ENCODE data around the gene FASLG.

Gene FASLG

GRCh38 chr1:172647110-172647564, 11.8 kb upstream of the FASLG start:
- DNase-seq (ENCODE audit: low read depth): no peak

- no peak for DNase-seq (ENCODE audit: low read depth)
These were observed 10.9 kb upstream of the FASLG start for GRCh38 chr1:172647987-172648386.

- no peak for DNase-seq (ENCODE audit: low read depth)
These were observed 8.3 kb upstream of the FASLG start for GRCh38 chr1:172650474-172651193.

GRCh38 chr1:172653015-172653709, 5.7 kb upstream of the FASLG start:
- DNase-seq (ENCODE audit: low read depth): no peak

- peak; percentile 71 for DNase-seq (ENCODE audit: low read depth)
These were observed 4.4 kb upstream of the FASLG start for GRCh38 chr1:172654535-172654934.

GRCh38 chr1:172656576-172656975, 2.3 kb upstream of the FASLG start:
- DNase-seq (ENCODE audit: low read depth): no peak

- DNase-seq (ENCODE audit: low read depth): no peak
These were observed 1.3 kb upstream of the FASLG start for GRCh38 chr1:172657586-172657985.

- DNase-seq (ENCODE audit: low read depth): no peak
These were observed 2.2 kb downstream of the FASLG start for GRCh38 chr1:172661107-172661506.

- DNase-seq (ENCODE audit: low read depth): peak; percentile 89
These were observed 3.7 kb downstream of the FASLG start for GRCh38 chr1:172662464-172663109.

- DNase-seq (ENCODE audit: low read depth): no peak
These were observed 4.8 kb downstream of the FASLG start for GRCh38 chr1:172663732-172664131.

- DNase-seq (ENCODE audit: low read depth): no peak
These were observed 9.2 kb downstream of the FASLG start for GRCh38 chr1:172668097-172668496.

- DNase-seq (ENCODE audit: low read depth): no peak
These were observed 10.1 kb downstream of the FASLG start for GRCh38 chr1:172669011-172669410.

GRCh38 chr1:172670316-172670715, 11.4 kb downstream of the FASLG start:
- no peak for DNase-seq (ENCODE audit: low read depth)

- DNase-seq (ENCODE audit: low read depth): no peak
These were observed 11.9 kb downstream of the FASLG start for GRCh38 chr1:172670791-172671190.

GRCh38 chr1:172671591-172671990, 12.7 kb downstream of the FASLG start:
- no peak for DNase-seq (ENCODE audit: low read depth)

GRCh38 chr1:172672720-172673119, 13.8 kb downstream of the FASLG start:
- DNase-seq (ENCODE audit: low read depth): no peak

GRCh38 chr1:172673761-172674160, 14.9 kb downstream of the FASLG start:
- no peak for DNase-seq (ENCODE audit: low read depth)

- no peak for DNase-seq (ENCODE audit: low read depth)
These were observed 16.1 kb downstream of the FASLG start for GRCh38 chr1:172674831-172675613.

GRCh38 chr1:172679000-172679772, 20.3 kb downstream of the FASLG start:
- no peak for DNase-seq (ENCODE audit: low read depth)

- no peak for DNase-seq (ENCODE audit: low read depth)
These were observed 21.3 kb downstream of the FASLG start for GRCh38 chr1:172680244-172680643.

GRCh38 chr1:172680733-172681275, 21.9 kb downstream of the FASLG start:
- DNase-seq (ENCODE audit: low read depth): no peak

Data from non-pigmented ciliary epithelial cell (primary cell).